B cell (primary cell): ENCODE data around the gene MYT1. TPM values are rescaled to one million over a fixed set of nuclear protein-coding genes. Genes with fewer than 3 reads are reported as not detected.

Source experiments
- ATAC-seq: fragments of 200-7000 bp; cut with Tn5 transposase; one replicate; pipeline ENCODE4 v1.10.0; 2021; ENCODE audit warnings: low read depth, mild to moderate bottlenecking, moderate number of reproducible peaks, moderate library complexity
- CTCF ChIA-PET: fragments of 350-600 bp; sonication (Branson Sonifier 250); formaldehyde crosslinking; loops from one replicate; lab custom pipeline; 2021; ENCODE audit warnings: antibody characterized with exemption, inconsistent platforms; lab: Charles Lee
- POLR2A ChIA-PET: fragments of 350-600 bp; sonication (Branson Sonifier 250); formaldehyde crosslinking; loops from one replicate; lab custom pipeline; 2021; ENCODE audit warnings: antibody characterized with exemption; lab: Charles Lee
- DNase-seq: peaks from one replicate; pipeline ENCODE4 v3.0.0; 2013
- H2AFZ ChIP-seq: 2 replicates; pipeline ENCODE4 v1.6.1; 2012; ENCODE audit warnings: mild to moderate bottlenecking, low read depth, low read length; ENCODE audit not compliant: insufficient read depth, poor library complexity, severe bottlenecking
- H3K27ac ChIP-seq, 2 donors: 1 replicate in 1 of 2; 2 replicates in 1 of 2; pipeline ENCODE4 v1.5.1; 2012 to 2013; ENCODE audit warnings: low read length in 2 of 2, mild to moderate bottlenecking in 2 of 2, moderate library complexity in 1 of 2
- H3K27me3 ChIP-seq, 4 experiments: fragments of 200-600 bp in 1 of 4; sonication (generic) in 1 of 4; replicated peaks in 1 of 4; 1 replicate in 2 of 4; 2 replicates in 2 of 4; pipeline versions ENCODE4 v1.6.1 to v1.7.0; 2013 to 2016; ENCODE audit warnings: low read length in 3 of 4, mild to moderate bottlenecking in 2 of 4, mixed read lengths in 1 of 4, moderate library complexity in 1 of 4; ENCODE audit not compliant: insufficient read depth in 4 of 4, control insufficient read depth in 3 of 4; ENCODE audit errors: control extremely low read depth in 1 of 4
- H3K36me3 ChIP-seq, 2 experiments: replicated peaks in 1 of 2; 1 replicate in 1 of 2; 2 replicates in 1 of 2; pipeline versions ENCODE4 v1.6.1 to v1.7.1; 2013; ENCODE audit warnings: low read length in 1 of 2; ENCODE audit not compliant: insufficient read depth in 2 of 2, control insufficient read depth in 1 of 2; ENCODE audit errors: control extremely low read depth in 1 of 2, extremely low read depth in 1 of 2
- H3K4me1 ChIP-seq, 2 donors: fragments of 200-600 bp in 1 of 2; sonication (generic) in 1 of 2; 1 replicate in 1 of 2; 2 replicates in 1 of 2; pipeline versions ENCODE4 v1.5.1 to v1.6.1; 2013 to 2017; ENCODE audit warnings: low read length in 2 of 2; ENCODE audit not compliant: control insufficient read depth in 2 of 2, insufficient read depth in 2 of 2
- H3K4me2 ChIP-seq: replicated peaks from 2 replicates; pipeline ENCODE3; 2012; ENCODE audit warnings: mild to moderate bottlenecking, low read depth, low read length; ENCODE audit not compliant: poor library complexity, severe bottlenecking
- H3K4me3 ChIP-seq, 5 experiments: fragments of 200-600 bp in 1 of 5; sonication (generic) in 1 of 5; 1 replicate in 3 of 5; 2 replicates in 2 of 5; pipeline versions ENCODE4 v1.5.1 to v1.7.0; 2011 to 2016; ENCODE audit warnings: low read length in 4 of 5, mild to moderate bottlenecking in 4 of 5, low read depth in 2 of 5, control low read depth in 1 of 5, moderate library complexity in 1 of 5; ENCODE audit not compliant: insufficient read depth in 1 of 5; ENCODE audit errors: control extremely low read depth in 1 of 5, extremely low read depth in 1 of 5
- H3K79me2 ChIP-seq: fragments of 200-600 bp; sonication (generic); one replicate; pipeline ENCODE4 v1.6.0; 2016; ENCODE audit warnings: low read length; ENCODE audit not compliant: control insufficient read depth, insufficient read depth
- H3K9ac ChIP-seq: fragments of 200-600 bp; sonication (generic); 2 replicates; pipeline ENCODE4 v1.6.1; 2017; ENCODE audit warnings: mild to moderate bottlenecking, low read length, moderate library complexity
- H3K9me3 ChIP-seq, 3 donors: one replicate each; pipeline versions ENCODE4 v1.6.1 to v1.7.1; 2013; ENCODE audit warnings: low read length in 2 of 3; ENCODE audit not compliant: control insufficient read depth in 2 of 3, insufficient read depth in 1 of 3; ENCODE audit errors: control extremely low read depth in 1 of 3
- H4K20me1 ChIP-seq: 2 replicates; pipeline ENCODE4 v1.6.0; 2012; ENCODE audit warnings: mild to moderate bottlenecking, low read length; ENCODE audit not compliant: insufficient read depth, control insufficient read depth, poor library complexity, severe bottlenecking
- H3K27ac Mint-ChIP-seq: one replicate; pipeline ENCODE4 v1.8.0; 2021; ENCODE audit warnings: mixed read lengths
- H3K27me3 Mint-ChIP-seq: one replicate; pipeline ENCODE4 v1.8.0; 2021; ENCODE audit warnings: mixed read lengths
- H3K4me1 Mint-ChIP-seq: one replicate; pipeline ENCODE4 v1.8.0; 2021; ENCODE audit warnings: mixed read lengths
- H3K4me3 Mint-ChIP-seq: one replicate; pipeline ENCODE4 v1.8.0; 2021; ENCODE audit warnings: mixed read lengths
- H3K9me3 Mint-ChIP-seq: one replicate; pipeline ENCODE4 v1.8.0; 2022; ENCODE audit warnings: mixed read lengths; ENCODE audit not compliant: insufficient read depth
- CTCF ChIP-seq: fragments of 200-600 bp; IDR thresholded peaks from one replicate; pipeline ENCODE4 v1.8.0; 2022; ENCODE audit warnings: antibody characterized with exemption, mild to moderate bottlenecking
- EZH2 ChIP-seq: IDR thresholded peaks from 2 replicates; pipeline ENCODE4 v1.6.1; 2012; ENCODE audit warnings: borderline replicate concordance, low read depth, mild to moderate bottlenecking, moderate library complexity, low read length; ENCODE audit not compliant: insufficient read depth, poor library complexity, severe bottlenecking
- WGBS: methylation state at CpG from one replicate; pipeline ENCODE4 v1.1.5; 2013; ENCODE audit warnings: missing lambda C conversion rate; ENCODE audit not compliant: insufficient coverage; 5-methylcytosine and 5-hydroxymethylcytosine counted together
- intact Hi-C: fragments of 100-400 bp; cut with micrococcal nuclease; formaldehyde crosslinking; loops from one replicate; pipeline ENCODE4 v1.10.0; 2022
- polyA plus RNA-seq: library from polyadenylated mRNA; depleted of rRNA; stranded (reverse); fragments of >200 nt; gene quantifications from 2 replicates; pipeline ENCODE4 v1.2.3, GENCODE V29; 2012
- total RNA-seq, 2 donors: library from RNA; stranded (reverse); fragments of 120-200 nt in 1 of 2; gene quantifications; 1 replicate in 1 of 2; 2 replicates in 1 of 2; pipeline versions ENCODE4 v1.2.3 to v1.2.4, GENCODE V29; 2013 to 2022

MYT1 gene
- total and polyA plus RNA-seq, 2 donors (not counting 1 experiment from before 2014, with no cell fraction given), result 0.49 to 42.2 TPM

GRCh38 chr20:64229507-64230061 is 65.3 kb downstream of the MYT1 start:
- intact Hi-C loops, result no loop called here
- 74% methylated on average over 7 of the region's 8 CpGs for WGBS
- DNase-seq (no peak), ATAC-seq (no peak)
- Mint-ChIP-seq H3K27me3 (peaks cover 2% of the 10 kb centered on the region), H3K27ac (no peak overlapping the region), H3K9me3 (no peaks in the 10 kb centered on the region), H3K4me1 (peaks cover 6% of the 10 kb centered on the region), H3K4me3 (no peak overlapping the region)
- ChIA-PET CTCF (no interaction called here), POLR2A (no interaction called here)
- H3K4me3 ChIP-seq, result no peak overlapping the region
- no peaks in the 10 kb centered on the region for H3K9me3 ChIP-seq
- no peaks in the 10 kb centered on the region for H3K4me1 ChIP-seq
- no peaks in the 10 kb centered on the region for H4K20me1 ChIP-seq
- H3K9ac ChIP-seq, result no peak overlapping the region
- no peak overlapping the region for H2AFZ ChIP-seq
- H3K79me2 ChIP-seq, result no peaks in the 10 kb centered on the region
- no peak overlapping the region for H3K27ac ChIP-seq
- H3K4me2 ChIP-seq, result no peak overlapping the region
- TF ChIP-seq EZH2 (no peak), CTCF (no peak)
- no peaks in the 10 kb centered on the region for H3K27me3 ChIP-seq
- H3K36me3 ChIP-seq, result no peaks in the 10 kb centered on the region

GRCh38 chr20:64230461-64231145 is 66.4 kb downstream of the MYT1 start:
- Mint-ChIP-seq H3K4me3 (no peak overlapping the region), H3K27me3 (no peaks in the 10 kb centered on the region), H3K27ac (no peak overlapping the region), H3K9me3 (no peaks in the 10 kb centered on the region), H3K4me1 (peaks cover 6% of the 10 kb centered on the region)
- H3K9me3 ChIP-seq, result no peaks in the 10 kb centered on the region
- H3K36me3 ChIP-seq, result no peaks in the 10 kb centered on the region
- no peaks in the 10 kb centered on the region for H3K4me1 ChIP-seq
- H3K27ac ChIP-seq, result no peak overlapping the region
- H3K79me2 ChIP-seq, result no peaks in the 10 kb centered on the region
- POLR2A ChIA-PET, result no interaction called here
- DNase-seq, result no peak
- no peaks in the 10 kb centered on the region for H4K20me1 ChIP-seq
- H3K27me3 ChIP-seq, result no peaks in the 10 kb centered on the region
- WGBS, result 92% methylated on average over 20 of the region's 22 CpGs
- no peak overlapping the region for H3K9ac ChIP-seq
- no peak overlapping the region for H3K4me3 ChIP-seq
- CTCF ChIA-PET, result no interaction called here
- TF ChIP-seq EZH2 (no peak), CTCF (no peak)
- intact Hi-C loops, result no loop called here
- no peak for ATAC-seq
- no peak overlapping the region for H3K4me2 ChIP-seq
- no peak overlapping the region for H2AFZ ChIP-seq
